ENCODE data around the gene ARID2.

Gene ARID2

DNA sequence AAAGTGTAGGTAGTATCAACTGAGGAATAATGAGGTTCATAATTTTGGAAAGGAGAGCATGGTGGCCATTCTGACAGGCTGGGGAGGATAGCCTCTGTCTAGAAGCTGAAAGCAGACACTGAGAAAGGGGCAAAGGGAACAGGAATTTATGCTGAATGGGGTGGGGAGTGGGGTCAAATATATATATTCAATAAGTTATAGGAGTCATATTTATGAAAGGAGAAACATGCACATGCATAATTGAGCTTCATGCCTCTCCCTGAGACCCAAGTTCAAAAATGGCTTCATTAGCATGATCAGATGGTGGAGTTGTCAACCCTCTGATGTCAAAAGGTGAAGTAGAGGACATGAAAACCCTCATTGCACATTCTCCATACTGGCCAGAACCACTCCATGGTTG is 33.9 kb upstream of the ARID2 start:
- Histone ChIP-seq H3K36me3 (ENCODE audit: control insufficient read depth in 2 of 2, insufficient read depth in 1 of 2, low read length in 2 of 2) (no peaks in the 10 kb centered on the region), H3K9me3 (ENCODE audit: control insufficient read depth, insufficient read depth, low read depth, low read length) (no peaks in the 10 kb centered on the region), H3K4me1 (ENCODE audit: control insufficient read depth, insufficient read depth, low read length) (no peaks in the 10 kb centered on the region), H3K4me3 (ENCODE audit: low read depth, low read length) (no peak overlapping the region), H3K27ac (ENCODE audit: extremely low read depth, low read depth, low read length) (no peak overlapping the region)
- CTCF ChIA-PET = interaction anchor here (0.6 kb wide), 1 partner anchor 83 kb away, joined by 3 read pairs; no protein-coding TSS in a partner anchor
- POLR2A ChIA-PET = no interaction called here
- TF ChIP-seq ZNF529 (tag by site-specific recombination; IDR thresholded peaks at IDR 0.05; ENCODE audit: insufficient replicate concordance) (no peak), ZNF707 (tag by site-specific recombination; IDR thresholded peaks at IDR 0.05) (no peak), ZNF211 (tag by site-specific recombination; IDR thresholded peaks at IDR 0.05; ENCODE audit: low read depth) (no peak), ZNF155 (tag by site-specific recombination; IDR thresholded peaks at IDR 0.05) (no peak), ZBTB21 (tag by site-specific recombination; IDR thresholded peaks at IDR 0.05) (no peak), KLF16 (tag by site-specific recombination; IDR thresholded peaks at IDR 0.05) (no peak), KLF8 (tag by site-specific recombination; IDR thresholded peaks at IDR 0.05) (no peak), GLI4 (tag by site-specific recombination; IDR thresholded peaks at IDR 0.05) (no peak), ZNF776 (tag by site-specific recombination; IDR thresholded peaks at IDR 0.05; ENCODE audit: borderline replicate concordance) (no peak), ZEB2 (tag by site-specific recombination; IDR thresholded peaks at IDR 0.05) (no peak), HOXA7 (CRISPR knock-in tag; IDR thresholded peaks at IDR 0.05; ENCODE audit: borderline replicate concordance) (no peak), PRDM1 (tag by site-specific recombination; IDR thresholded peaks at IDR 0.05) (no peak), ZNF596 (tag by site-specific recombination; IDR thresholded peaks at IDR 0.05) (no peak), ZFHX2 (tag by site-specific recombination; conservative IDR thresholded peaks at IDR 0.05) (no peak), IKZF3 (tag by site-specific recombination; IDR thresholded peaks at IDR 0.05) (no peak)
- TF ChIP-seq, protein P1, sequence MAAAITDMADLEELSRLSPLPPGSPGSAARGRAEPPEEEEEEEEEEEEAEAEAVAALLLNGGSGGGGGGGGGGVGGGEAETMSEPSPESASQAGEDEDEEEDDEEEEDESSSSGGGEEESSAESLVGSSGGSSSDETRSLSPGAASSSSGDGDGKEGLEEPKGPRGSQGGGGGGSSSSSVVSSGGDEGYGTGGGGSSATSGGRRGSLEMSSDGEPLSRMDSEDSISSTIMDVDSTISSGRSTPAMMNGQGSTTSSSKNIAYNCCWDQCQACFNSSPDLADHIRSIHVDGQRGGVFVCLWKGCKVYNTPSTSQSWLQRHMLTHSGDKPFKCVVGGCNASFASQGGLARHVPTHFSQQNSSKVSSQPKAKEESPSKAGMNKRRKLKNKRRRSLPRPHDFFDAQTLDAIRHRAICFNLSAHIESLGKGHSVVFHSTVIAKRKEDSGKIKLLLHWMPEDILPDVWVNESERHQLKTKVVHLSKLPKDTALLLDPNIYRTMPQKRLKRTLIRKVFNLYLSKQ (tag by site-specific recombination; IDR thresholded peaks at IDR 0.05; ENCODE audit: borderline replicate concordance) = no peak
- TF ChIP-seq, protein P2, sequence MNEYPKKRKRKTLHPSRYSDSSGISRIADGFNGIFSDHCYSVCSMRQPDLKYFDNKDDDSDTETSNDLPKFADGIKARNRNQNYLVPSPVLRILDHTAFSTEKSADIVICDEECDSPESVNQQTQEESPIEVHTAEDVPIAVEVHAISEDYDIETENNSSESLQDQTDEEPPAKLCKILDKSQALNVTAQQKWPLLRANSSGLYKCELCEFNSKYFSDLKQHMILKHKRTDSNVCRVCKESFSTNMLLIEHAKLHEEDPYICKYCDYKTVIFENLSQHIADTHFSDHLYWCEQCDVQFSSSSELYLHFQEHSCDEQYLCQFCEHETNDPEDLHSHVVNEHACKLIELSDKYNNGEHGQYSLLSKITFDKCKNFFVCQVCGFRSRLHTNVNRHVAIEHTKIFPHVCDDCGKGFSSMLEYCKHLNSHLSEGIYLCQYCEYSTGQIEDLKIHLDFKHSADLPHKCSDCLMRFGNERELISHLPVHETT (tag by site-specific recombination; IDR thresholded peaks at IDR 0.05) = no peak
- TF ChIP-seq, protein P3, sequence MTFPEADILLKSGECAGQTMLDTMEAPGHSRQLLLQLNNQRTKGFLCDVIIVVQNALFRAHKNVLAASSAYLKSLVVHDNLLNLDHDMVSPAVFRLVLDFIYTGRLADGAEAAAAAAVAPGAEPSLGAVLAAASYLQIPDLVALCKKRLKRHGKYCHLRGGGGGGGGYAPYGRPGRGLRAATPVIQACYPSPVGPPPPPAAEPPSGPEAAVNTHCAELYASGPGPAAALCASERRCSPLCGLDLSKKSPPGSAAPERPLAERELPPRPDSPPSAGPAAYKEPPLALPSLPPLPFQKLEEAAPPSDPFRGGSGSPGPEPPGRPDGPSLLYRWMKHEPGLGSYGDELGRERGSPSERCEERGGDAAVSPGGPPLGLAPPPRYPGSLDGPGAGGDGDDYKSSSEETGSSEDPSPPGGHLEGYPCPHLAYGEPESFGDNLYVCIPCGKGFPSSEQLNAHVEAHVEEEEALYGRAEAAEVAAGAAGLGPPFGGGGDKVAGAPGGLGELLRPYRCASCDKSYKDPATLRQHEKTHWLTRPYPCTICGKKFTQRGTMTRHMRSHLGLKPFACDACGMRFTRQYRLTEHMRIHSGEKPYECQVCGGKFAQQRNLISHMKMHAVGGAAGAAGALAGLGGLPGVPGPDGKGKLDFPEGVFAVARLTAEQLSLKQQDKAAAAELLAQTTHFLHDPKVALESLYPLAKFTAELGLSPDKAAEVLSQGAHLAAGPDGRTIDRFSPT (tag by site-specific recombination; IDR thresholded peaks at IDR 0.05) = no peak
- TF ChIP-seq, protein P4, sequence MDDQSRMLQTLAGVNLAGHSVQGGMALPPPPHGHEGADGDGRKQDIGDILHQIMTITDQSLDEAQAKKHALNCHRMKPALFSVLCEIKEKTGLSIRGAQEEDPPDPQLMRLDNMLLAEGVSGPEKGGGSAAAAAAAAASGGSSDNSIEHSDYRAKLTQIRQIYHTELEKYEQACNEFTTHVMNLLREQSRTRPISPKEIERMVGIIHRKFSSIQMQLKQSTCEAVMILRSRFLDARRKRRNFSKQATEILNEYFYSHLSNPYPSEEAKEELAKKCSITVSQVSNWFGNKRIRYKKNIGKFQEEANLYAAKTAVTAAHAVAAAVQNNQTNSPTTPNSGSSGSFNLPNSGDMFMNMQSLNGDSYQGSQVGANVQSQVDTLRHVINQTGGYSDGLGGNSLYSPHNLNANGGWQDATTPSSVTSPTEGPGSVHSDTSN (CRISPR knock-in tag; IDR thresholded peaks at IDR 0.05) = no peak
- TF ChIP-seq, protein P5, sequence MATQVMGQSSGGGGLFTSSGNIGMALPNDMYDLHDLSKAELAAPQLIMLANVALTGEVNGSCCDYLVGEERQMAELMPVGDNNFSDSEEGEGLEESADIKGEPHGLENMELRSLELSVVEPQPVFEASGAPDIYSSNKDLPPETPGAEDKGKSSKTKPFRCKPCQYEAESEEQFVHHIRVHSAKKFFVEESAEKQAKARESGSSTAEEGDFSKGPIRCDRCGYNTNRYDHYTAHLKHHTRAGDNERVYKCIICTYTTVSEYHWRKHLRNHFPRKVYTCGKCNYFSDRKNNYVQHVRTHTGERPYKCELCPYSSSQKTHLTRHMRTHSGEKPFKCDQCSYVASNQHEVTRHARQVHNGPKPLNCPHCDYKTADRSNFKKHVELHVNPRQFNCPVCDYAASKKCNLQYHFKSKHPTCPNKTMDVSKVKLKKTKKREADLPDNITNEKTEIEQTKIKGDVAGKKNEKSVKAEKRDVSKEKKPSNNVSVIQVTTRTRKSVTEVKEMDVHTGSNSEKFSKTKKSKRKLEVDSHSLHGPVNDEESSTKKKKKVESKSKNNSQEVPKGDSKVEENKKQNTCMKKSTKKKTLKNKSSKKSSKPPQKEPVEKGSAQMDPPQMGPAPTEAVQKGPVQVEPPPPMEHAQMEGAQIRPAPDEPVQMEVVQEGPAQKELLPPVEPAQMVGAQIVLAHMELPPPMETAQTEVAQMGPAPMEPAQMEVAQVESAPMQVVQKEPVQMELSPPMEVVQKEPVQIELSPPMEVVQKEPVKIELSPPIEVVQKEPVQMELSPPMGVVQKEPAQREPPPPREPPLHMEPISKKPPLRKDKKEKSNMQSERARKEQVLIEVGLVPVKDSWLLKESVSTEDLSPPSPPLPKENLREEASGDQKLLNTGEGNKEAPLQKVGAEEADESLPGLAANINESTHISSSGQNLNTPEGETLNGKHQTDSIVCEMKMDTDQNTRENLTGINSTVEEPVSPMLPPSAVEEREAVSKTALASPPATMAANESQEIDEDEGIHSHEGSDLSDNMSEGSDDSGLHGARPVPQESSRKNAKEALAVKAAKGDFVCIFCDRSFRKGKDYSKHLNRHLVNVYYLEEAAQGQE (tag by site-specific recombination; IDR thresholded peaks at IDR 0.05) = no peak

Data from HEK293 (cell line).